Subcutaneous abdominal adipose tissue (tissue), 5 donors: ENCODE results near the gene LBHD1.
"Not testable (repeated sequence)": the region's sequence is repeated elsewhere in the genome, so short reads cannot be mapped to it uniquely, and the experiment has no call there.

Source experiments
- H3K27ac ChIP-seq: one replicate; pipeline ENCODE4 v1.7.0; 2013; ENCODE audit warnings: low read depth, mild to moderate bottlenecking, inconsistent platforms, low read length, moderate library complexity
- H3K27me3 ChIP-seq, 5 donors: one replicate each; pipeline ENCODE4 v1.7.0; 2013; ENCODE audit warnings: low read length in 5 of 5, inconsistent platforms in 1 of 5; ENCODE audit not compliant: control insufficient read depth in 5 of 5, insufficient read depth in 4 of 5
- H3K36me3 ChIP-seq, 5 donors: one replicate each; pipeline ENCODE4 v1.7.0; 2013; ENCODE audit warnings: low read length in 5 of 5; ENCODE audit not compliant: control insufficient read depth in 5 of 5, insufficient read depth in 5 of 5
- H3K4me1 ChIP-seq, 5 donors: one replicate each; pipeline ENCODE4 v1.7.0; 2013; ENCODE audit warnings: low read length in 5 of 5, mild to moderate bottlenecking in 3 of 5, moderate library complexity in 1 of 5; ENCODE audit not compliant: control insufficient read depth in 5 of 5, insufficient read depth in 5 of 5
- H3K4me3 ChIP-seq, 5 donors: one replicate each; pipeline ENCODE4 v1.7.0; 2013; ENCODE audit warnings: low read length in 5 of 5, low read depth in 1 of 5
- H3K9ac ChIP-seq, 5 donors: one replicate each; pipeline ENCODE4 v1.7.0; 2013; ENCODE audit warnings: low read length in 5 of 5, mild to moderate bottlenecking in 4 of 5, moderate library complexity in 3 of 5
- H3K9me3 ChIP-seq, 5 donors: one replicate each; pipeline ENCODE4 v1.7.0; 2013; ENCODE audit warnings: low read length in 5 of 5; ENCODE audit not compliant: control insufficient read depth in 5 of 5
- donor health status: healthy.
- donor health status: healthy.
- donor health status: healthy.
- donor health status: healthy.
- donor health status: healthy.

The LBHD1 gene

DNA sequence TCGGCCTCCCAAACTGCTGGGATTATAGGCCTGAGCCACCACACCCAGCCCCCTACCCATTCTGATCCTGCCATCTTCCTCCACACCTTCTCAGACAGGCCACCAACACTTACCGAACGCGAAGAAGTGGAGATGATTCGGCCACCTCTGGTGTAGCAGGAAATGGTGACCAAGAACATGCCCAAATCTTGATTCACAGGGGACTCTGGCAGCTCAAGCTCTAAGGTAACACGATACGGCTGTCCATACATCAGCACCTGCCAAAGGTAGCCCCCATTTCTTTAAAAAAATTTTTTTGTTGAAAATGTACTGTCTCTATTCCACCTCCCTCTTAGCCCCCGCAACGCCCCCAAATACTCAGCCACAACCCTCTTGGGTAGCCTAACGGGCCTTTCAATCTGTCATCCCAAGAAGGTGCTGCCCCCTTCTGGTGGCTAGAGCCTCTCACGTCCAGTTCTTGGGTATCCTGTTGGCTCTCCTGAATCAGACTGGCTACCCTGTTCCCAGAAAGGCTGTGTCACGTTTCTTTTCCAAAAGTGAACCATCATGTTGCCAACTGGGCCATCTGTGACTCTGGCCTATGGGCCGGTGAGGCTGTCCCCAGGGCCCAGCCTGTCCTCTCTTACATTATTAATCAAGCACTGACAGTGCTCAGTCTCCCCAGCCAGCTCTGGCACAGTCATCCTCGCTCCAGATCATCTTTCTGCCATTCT lies 22.5 kb upstream of the LBHD1 start:
- no peaks in the 10 kb centered on the region for H3K27me3 ChIP-seq
- peaks cover 7 to 19% (median 17%) of the 10 kb centered on the region in 5 donors for H3K4me1 ChIP-seq
- H3K9ac ChIP-seq = peak overlapping the region in 2 of 5 donors; percentile 14 to 66
- peaks cover 0 to 42% (median 27%) of the 10 kb centered on the region in 5 donors for H3K36me3 ChIP-seq
- H3K4me3 ChIP-seq = no peak overlapping the region
- H3K27ac ChIP-seq = peak overlapping the region; percentile 60
- H3K9me3 ChIP-seq = no peaks in the 10 kb centered on the region

GRCh38 chr11:62693624-62694023 lies 21.6 kb upstream of the LBHD1 start:
- peaks cover 10 to 28% (median 25%) of the 10 kb centered on the region in 5 donors for H3K4me1 ChIP-seq
- H3K36me3 ChIP-seq = peaks cover 0 to 42% (median 27%) of the 10 kb centered on the region in 5 donors
- not testable (repeated sequence) for H3K27ac ChIP-seq, H3K9ac ChIP-seq, H3K4me3 ChIP-seq, H3K9me3 ChIP-seq, H3K27me3 ChIP-seq

- peaks cover 0 to 38% (median 27%) of the 10 kb centered on the region in 5 donors for H3K36me3 ChIP-seq
- peak within 1 kb of the TSS; percentile 69 for H3K27ac ChIP-seq
- peak within 1 kb of the TSS; percentile 50 to 80 (median 59) for H3K4me3 ChIP-seq
- H3K9ac ChIP-seq = peak within 1 kb of the TSS; percentile 1 to 62 (median 41)
- peaks cover 10 to 34% (median 29%) of the 10 kb centered on the region in 5 donors for H3K4me1 ChIP-seq
- no peaks in the 10 kb centered on the region for H3K9me3 ChIP-seq
- H3K27me3 ChIP-seq = no peaks in the 10 kb centered on the region
Observed at GRCh38 chr11:62689421-62690183, 17.5 kb upstream of the LBHD1 start, which contains the start of gene LRRN4CL. Gene LRRN4CL, minus strand, starts transcription at chr11:62689530. Its CDS starts 1,022 bp downstream, at chr11:62688508.

DNA sequence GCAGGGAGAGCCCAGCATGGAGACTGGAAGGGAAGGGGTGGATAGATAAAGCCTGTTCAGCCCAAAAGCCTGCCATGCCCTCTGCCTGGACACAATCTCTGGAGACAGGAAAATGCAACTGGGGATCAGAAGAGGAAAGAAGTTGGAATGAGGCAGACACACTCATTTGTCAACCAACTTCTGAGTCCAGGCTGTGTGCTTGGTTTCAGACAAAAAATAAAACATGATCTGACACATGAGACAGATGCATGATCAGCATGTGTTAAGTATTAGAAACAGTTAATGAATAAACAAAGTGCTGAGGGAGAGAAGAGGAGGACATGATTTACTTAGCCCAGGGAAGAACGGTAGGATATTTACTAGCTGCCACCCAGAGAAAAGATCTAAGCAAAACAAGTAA lies 16.4 kb upstream of the LBHD1 start:
- H3K27me3 ChIP-seq = no peaks in the 10 kb centered on the region
- H3K9ac ChIP-seq = peak overlapping the region in 3 of 5 donors; percentile 25 to 62 (median 45)
- peak overlapping the region; percentile 43 to 80 (median 59) for H3K4me3 ChIP-seq
- peak overlapping the region; percentile 69 for H3K27ac ChIP-seq
- H3K9me3 ChIP-seq = no peaks in the 10 kb centered on the region
- H3K4me1 ChIP-seq = peaks cover 8 to 29% (median 26%) of the 10 kb centered on the region in 5 donors
- H3K36me3 ChIP-seq = peaks cover 0 to 37% (median 26%) of the 10 kb centered on the region in 5 donors

DNA sequence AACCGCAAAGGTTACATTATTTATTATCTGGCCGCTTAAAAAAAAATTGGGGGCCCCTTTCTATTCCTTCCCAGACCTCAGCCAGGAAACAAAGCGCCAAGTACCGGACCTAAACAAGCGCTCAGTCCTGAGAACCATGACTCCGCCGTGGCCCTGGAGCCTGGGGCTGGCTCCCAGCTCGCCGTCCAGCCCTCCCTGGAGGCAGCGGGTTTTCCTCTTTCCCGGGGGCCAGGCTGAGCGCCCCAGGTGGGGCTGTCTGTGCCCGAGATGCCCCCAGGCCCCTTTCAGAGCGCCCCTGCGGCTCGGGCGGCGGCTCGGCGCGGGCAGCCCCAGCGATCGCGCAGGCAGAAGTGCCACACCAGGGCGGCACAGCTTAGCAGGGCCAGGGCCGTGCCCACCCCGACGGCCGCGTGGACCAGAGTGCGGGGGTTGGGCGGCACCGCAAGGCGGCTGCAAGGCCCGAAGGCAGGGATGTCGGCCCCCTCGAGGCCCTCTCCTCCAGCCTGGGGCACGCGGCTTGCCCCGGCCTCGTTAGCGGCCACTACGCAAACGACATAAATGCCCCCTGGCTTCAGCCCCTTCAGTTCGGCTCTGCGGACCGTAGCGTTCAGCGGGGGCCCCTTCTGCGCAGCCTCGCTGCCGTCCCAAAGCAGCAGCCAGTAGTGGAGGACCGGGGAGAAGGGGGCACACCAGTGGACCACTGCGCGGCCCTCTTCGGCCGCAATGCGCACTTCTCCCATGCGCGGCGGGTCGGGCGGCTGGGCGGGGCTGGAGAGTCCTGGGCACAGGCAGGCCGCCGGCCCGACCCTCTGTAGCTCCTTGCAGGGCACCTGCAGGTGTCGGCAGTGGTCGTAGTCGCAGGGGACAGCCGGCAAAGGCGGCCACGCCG lies 15.7 kb upstream of the LBHD1 start:
- peak overlapping the region; percentile 69 for H3K27ac ChIP-seq
- peak overlapping the region in 2 of 5 donors; percentile 25 to 62 for H3K9ac ChIP-seq

DNA sequence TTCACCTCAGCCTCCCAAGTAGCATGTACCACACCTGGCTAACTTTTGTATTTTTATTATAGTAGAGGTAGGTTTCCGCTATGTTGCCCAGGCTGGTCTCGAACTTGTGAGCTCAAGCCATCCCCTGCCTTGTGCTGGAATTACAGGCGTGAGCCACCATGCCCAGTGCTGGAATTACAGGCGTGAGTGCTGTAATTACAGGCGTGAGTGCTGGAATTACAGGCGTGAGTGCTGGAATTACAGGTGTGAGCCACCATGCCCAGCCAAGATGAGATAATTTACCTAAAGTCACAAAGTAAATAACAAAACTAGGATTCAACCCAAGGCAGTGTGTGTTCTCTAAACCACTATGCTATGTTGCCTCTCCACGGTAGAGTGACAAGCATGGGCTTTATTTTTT lies 10.5 kb upstream of the LBHD1 start:
- Histone ChIP-seq H3K4me3 (no peak overlapping the region), H3K27me3 (no peaks in the 10 kb centered on the region), H3K4me1 (peaks cover 10 to 31% (median 20%) of the 10 kb centered on the region in 5 donors), H3K9me3 (no peaks in the 10 kb centered on the region), H3K36me3 (peaks cover 0 to 5% (median 4%) of the 10 kb centered on the region in 5 donors), H3K9ac (no peak overlapping the region), H3K27ac (no peak overlapping the region)

More for the DNA sequence above, 15.7 kb upstream of the LBHD1 start:
- H3K4me1 ChIP-seq = peaks cover 8 to 29% (median 26%) of the 10 kb centered on the region in 5 donors
- no peaks in the 10 kb centered on the region for H3K27me3 ChIP-seq
- peaks cover 0 to 29% (median 21%) of the 10 kb centered on the region in 5 donors for H3K36me3 ChIP-seq
- peak overlapping the region; percentile 43 to 80 (median 59) for H3K4me3 ChIP-seq
- H3K9me3 ChIP-seq = no peaks in the 10 kb centered on the region

DNA sequence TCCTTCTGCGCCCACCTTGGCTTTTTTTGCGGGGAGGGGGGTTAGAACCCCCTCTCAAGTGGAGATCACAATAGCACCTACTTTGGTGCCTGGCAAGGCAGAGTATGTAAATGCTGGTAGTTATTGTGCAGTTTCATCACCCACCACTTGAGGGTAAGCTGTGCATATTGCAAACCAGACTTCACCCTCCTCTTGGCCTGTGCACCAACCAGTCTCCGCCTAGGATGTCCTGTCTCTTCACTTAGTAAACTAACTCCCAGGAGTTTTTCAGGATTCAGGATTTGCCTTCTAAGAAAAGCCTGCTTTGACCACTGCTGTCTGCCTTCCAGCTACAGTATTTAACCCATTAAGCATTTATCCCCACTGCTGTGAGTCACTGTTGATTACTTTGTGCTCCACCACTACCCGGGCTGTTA lies 8.8 kb upstream of the LBHD1 start:
- H3K9me3 ChIP-seq = no peaks in the 10 kb centered on the region
- peak overlapping the region; percentile 79 for H3K27ac ChIP-seq
- H3K4me1 ChIP-seq = peaks cover 10 to 35% (median 23%) of the 10 kb centered on the region in 5 donors
- H3K4me3 ChIP-seq = no peak overlapping the region
- peaks cover 9 to 20% (median 19%) of the 10 kb centered on the region in 5 donors for H3K36me3 ChIP-seq
- peak overlapping the region in 1 of 5 donors; percentile 16 for H3K9ac ChIP-seq
- H3K27me3 ChIP-seq = no peaks in the 10 kb centered on the region

- H3K36me3 ChIP-seq = peaks cover 12 to 27% (median 19%) of the 10 kb centered on the region in 5 donors
- no peaks in the 10 kb centered on the region for H3K9me3 ChIP-seq
- H3K27me3 ChIP-seq = no peaks in the 10 kb centered on the region
- H3K4me3 ChIP-seq = peak within 1 kb of the TSS; percentile 79 to 93 (median 86)
- peaks cover 10 to 35% (median 23%) of the 10 kb centered on the region in 5 donors for H3K4me1 ChIP-seq
- H3K27ac ChIP-seq = peak within 1 kb of the TSS; percentile 98
- H3K9ac ChIP-seq = peak within 1 kb of the TSS; percentile 91 to 98 (median 97)
Observed at GRCh38 chr11:62678770-62679696, 7.0 kb upstream of the LBHD1 start, which contains the start of gene UBXN1. Gene UBXN1, minus strand, starts transcription at chr11:62679073. Its CDS starts 150 bp downstream, at chr11:62678923.
